Superior temporal gyrus (tissue), 1 donor: Measurements from ENCODE around the gene ART5.

ENCODE experiments used
- DNase-seq: peaks from one replicate; pipeline ENCODE4 v3.0.0-alpha.2; 2016; ENCODE audit errors: extremely low spot score

Gene ART5, protein sequence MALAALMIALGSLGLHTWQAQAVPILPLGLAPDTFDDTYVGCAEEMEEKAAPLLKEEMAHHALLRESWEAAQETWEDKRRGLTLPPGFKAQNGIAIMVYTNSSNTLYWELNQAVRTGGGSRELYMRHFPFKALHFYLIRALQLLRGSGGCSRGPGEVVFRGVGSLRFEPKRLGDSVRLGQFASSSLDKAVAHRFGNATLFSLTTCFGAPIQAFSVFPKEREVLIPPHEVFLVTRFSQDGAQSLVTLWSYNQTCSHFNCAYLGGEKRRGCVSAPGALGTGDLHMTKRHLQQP

DNA sequence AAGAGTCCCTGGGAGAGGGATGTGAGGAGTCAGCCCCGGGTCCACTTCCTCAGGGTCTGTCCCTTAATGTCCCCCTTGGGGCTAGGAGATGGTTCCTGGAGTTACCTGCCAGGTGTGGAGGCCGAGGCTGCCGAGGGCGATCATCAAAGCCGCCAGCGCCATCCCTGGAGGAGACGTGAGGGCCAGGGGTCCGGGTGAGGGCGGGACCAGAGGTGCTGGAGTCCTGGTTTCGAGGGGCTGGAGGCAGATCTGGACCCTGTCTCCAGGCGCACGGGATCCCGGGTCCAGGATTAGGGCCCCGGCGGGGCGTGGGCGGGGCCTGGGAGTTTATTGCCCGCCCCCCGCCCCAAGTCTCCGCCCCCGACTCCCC, at the start of gene ART5:
Gene ART5, minus strand, starts transcription at position 292 of the 370 bp plus-strand sequence. Its CDS starts 130 bp downstream, at position 162.
- no peak for DNase-seq

DNA sequence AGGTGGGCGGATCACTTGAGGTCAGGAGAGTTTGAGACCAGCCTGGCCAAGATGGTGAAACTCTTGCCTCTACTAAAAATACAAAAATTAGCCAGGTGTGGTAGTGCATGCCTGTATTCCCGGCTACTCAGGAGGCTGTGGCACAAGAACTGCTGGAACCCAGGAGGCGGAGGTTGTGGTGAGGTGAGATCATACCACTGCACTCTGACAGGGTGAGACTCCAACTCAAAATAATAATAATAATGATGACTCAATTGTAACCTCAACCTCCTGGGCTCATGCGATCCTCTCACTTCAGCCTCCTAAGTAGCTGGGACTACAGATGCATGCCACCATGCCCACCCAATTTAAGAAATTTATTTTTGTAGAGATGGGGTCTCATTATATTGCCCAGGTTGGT, 45.0 kb upstream of the ART5 start:
- DNase-seq = no peak

DNA sequence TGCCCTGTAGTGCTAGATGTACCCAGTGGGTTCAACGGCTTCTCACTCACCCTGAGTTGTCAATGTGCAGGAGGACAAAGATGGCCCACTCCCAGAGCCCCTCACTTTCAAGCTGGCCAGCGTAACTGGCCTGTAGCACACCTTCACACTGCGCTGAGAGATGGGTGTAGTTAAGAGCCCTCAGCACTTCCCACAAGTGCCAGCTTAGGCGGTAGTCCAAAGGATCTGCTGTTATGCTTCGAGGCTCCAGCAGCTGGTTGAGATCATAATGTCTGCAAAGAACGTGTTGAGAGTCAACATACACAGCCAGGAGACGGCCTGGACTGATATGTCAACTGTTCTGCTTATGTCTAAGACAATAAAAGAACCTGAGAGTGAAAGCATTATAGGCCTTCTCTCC, 44.1 kb upstream of the ART5 start:
- DNase-seq = no peak

DNA sequence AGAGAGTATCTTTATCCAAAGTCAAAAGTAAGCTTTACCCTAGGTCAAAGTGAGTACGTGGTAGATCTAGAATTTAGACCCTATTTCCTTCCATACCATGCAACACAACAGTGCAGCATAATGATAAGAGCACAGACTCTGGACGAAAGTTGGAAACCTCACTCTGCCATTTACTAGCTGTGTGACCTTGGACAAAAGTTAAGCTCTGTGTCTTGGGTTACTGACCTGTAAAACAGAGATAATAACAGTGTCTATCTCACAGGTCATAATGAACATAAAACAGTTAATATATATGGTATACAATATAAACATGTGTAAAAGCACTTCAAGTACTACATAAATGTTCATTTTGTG, 43.0 kb upstream of the ART5 start:
- DNase-seq = no peak

DNA sequence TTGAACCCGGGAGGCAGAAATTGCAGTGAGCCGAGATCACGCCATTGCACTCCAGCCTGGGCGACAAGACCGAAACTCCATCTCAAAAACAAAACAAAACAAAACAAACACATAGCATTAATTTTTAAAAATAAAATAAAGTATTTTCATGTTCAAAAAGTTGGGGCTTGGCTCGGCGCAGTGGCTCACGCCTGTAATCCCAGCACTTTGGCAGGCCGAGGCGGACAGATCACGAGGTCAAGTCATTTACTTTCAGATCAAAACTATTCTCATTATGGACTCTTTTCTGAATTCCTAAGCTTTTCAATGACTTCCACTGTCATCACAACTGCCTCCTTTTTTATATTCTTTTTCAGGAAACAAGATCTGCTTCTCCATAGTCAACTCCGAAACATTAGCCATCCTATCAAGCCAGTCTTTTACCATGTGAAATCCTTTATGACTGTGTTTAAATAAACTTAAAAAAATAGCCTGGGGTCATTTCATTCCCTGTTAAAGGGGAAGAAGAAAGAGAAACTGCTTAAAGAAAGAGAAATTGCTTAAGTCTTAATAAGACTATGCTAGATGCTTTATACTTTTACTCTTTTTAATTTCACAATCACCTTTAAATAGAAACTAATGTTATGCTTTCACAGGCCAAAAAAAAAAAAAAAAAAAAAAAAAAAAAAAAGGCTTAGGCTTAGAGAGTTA, 42.5 kb upstream of the ART5 start:
- DNase-seq = no peak

DNA sequence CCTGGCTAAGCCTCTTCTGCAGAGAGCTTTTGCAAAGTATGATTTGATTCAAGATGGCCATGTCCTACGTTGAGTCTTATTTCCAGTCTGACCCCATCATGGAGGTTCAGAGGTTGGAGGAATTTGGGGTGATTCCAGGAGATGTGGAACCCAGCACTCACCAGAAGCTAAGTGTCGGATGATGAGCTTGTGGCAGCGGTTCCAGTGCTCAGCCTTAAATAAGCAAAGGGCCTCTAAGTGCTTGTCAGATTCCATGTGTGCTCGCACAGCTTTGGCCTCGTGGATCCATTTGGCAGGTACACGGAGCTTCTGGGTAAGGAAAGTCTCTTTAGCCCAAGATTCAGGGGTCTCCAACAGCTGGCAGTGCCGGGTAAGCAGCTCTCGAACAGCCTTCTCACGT, 41.2 kb upstream of the ART5 start:
- no peak for DNase-seq

DNA sequence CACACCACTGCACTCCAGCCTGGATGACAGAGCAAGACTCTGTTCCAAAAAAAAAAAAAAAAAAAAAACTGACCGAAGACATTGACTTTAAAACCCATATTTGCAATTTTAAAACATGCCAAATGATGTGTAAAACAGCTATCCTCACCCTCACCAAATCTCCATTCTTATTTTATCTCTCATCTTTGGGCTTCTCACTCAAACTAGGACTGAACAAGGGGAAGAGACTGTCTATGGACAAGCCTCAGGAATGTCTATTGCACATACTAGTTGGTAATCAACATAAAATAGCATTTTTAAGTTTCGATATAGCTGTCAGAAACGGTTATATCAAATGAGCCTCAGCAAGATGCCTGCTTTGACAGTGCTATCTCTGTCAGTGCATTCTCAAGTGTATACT, 37.3 kb upstream of the ART5 start:
- no peak for DNase-seq

DNA sequence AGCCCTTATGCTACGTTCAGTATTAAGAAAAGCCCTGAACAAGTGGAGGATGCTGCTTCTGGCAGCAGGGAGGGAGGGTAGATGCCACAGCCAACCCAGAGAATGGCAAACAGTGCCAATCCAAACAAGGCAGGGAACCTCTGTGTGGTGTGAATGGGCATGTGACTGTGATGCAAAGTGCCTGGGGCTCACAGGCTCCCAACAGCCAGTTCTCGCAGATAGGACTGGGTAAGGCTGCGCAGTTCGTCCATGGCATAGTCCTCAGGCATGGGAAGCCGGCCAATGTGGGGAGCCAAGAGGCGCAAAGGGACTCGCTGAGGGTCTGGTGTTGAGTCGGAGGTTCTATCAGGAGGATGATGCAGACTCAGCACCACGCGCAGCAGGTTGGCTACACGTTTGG, 34.2 kb upstream of the ART5 start:
- no peak for DNase-seq

DNA sequence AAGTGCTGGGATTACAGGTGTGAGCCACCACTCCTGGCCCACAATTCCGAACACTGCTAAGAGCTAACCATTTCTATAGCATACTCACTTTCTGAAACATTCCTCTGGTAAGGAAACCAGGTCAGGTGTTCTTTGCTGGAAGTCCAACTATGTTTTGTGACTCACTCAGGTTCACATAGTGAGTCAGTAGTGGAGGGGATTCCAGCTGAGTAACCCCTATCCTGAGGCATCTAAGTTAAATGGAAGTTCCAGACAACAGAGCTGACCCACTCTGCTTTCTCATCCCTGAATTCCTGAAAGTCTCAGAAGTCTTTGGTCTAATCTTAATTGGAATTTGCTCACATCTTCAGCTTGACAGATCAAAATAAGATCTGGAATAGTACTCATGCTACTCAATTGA, 32.4 kb upstream of the ART5 start:
- DNase-seq = no peak

DNA sequence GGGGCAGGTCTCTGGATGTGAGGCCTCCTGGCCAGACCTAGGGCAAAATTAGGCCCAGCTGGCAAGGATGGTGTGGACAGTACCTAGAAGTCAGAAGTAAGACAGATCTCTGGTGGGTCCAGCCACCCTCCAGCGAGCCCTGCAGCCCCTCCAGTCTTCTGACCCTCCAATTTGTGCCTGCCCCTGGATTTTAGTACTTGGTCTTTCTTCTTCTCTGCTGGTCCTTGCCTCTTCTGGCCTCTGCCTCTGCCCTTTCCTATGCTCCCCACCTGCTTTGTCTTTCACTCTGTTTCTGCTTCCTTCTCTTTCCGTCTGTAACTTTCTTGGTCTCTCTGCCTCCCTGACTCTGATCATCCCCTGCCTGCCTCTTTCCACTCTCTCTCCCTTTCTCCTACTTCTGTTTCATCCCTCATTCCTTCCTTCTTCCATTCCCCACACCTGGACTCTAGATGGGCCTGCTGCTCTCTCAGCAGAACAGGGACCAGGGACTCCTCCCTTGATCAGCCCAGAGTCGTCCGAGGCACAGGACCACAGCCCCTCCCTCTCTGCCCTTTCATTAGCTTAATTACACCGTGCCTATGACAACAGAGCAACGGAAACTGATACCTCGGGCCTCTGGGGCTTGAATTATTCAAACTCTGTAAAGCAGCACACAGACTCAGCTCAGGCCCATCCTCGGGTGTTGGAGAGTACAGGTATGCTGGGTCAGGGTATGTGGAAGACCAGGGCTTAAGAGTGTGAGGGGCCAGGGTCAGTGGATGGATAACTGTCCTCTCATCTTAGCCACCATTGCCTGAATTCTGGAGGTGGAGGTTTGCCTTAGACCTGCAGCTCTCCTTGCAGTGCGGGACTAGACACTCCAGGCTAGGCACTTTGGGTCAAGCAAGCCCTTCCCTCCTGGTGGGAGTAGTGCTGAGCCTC, 29.8 kb upstream of the ART5 start, which contains the start of gene CHRNA10:
Gene CHRNA10, minus strand, starts transcription at position 51 of the 921 bp plus-strand sequence. CDS start 72 bp downstream, outside the sequence.
- no peak for DNase-seq

DNA sequence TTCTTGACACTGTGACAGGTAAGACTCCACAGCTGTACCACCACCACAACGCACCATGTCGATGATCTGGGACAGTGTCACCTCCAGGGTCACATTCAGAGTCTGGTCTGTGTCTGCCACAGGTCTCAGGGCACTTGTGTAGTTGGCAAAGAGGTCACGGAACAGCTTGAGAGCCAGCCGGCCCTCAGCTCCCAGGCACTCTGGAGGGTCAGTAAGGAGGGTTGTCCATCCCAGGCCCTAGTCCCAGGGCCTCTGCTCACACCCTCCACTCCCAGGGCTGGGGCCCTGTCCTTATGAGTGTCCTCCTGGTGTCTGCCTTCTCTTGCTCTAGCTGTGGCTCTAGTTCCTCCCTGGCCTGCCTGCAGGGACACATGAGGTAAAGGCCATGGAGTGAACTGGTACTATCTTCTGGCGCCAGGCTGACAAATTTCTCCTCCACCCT, 28.0 kb upstream of the ART5 start:
- DNase-seq = no peak

DNA sequence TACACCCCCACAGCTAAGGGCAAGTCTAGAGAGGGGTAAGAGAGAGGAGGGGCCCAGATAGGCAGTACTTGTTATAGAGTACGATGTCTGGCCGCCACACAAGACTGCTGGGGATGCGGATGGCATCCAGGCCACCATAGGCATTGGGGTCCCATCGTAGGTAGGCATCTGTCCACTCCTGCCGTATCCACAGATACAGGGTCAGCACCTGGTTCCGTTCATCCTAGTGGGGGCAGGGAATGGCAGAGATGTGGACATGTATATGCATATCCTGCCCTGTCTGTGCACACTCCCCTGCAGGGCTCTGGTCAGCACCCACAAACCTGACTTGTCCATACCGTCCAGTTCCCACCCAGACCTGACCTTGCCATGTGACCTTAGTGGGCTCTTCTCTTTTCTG, 27.3 kb upstream of the ART5 start:
- no peak for DNase-seq

DNA sequence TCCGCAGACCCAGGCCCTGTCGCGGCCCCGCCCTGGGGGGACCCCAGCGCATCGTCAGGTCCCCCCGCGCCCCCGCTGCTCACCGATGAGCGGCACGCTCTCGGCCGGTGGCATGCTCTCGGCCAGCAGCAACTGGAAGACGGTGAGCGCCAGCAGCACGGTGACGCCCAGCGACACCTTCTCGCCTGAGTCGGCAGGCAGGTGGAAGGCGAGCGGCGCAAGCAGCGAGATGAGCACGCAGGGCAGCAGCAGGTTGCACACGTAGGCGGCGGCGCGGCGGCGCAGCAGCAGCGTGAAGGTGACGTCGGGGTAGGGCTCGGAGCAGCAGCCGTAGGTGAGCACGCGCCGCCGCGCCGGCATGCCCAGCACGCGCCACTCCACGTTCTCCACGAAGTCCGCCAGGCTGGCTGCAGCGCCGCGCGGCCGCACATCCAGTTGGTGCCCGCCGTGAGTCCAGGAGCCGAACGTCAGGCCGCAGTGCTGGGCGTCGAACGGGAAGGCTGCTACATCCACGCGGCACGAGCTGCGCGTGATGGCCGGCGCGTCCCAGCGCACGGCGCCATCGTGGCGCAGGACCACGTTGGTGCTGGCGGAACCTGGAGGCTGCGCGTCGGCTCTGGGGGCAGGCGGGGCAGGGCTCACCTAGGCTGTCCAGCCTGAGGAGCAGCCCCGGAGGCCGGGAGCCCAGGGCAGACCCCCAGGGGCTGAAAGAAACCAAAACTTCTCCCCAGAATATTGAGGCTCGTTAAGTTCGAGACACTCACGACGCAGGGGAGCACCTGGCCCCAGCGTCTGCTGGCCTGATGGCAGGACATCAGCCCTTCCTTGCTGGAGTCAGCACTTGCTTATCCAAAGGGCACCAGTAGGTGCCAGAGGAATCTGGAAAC, 25.6 kb upstream of the ART5 start:
- DNase-seq = no peak

DNA sequence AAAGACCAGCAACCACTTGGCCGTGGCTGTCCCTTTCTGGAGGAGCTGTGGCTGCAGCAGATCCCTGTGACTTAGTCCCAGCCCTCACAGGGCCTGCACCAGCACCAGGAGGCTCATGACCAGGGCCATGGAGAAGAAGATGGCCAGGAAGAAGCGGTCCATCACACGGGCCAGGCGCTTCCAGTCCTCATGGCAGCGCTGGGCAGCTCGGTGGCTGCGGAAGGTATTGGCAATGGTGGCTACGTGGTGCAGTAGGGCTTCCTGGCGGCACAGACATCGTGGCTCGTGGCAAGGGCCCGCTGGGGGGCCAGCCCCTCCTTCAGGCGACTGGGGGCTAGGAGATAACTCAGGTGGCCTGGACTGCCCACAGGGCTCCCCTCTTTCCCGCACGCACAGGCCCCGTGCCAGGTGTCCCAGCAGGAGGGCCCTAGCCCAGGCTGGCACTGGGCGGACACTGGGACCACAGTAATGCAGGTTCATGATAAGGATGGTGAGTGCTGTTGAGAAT, 24.3 kb upstream of the ART5 start:
- DNase-seq = no peak

DNA sequence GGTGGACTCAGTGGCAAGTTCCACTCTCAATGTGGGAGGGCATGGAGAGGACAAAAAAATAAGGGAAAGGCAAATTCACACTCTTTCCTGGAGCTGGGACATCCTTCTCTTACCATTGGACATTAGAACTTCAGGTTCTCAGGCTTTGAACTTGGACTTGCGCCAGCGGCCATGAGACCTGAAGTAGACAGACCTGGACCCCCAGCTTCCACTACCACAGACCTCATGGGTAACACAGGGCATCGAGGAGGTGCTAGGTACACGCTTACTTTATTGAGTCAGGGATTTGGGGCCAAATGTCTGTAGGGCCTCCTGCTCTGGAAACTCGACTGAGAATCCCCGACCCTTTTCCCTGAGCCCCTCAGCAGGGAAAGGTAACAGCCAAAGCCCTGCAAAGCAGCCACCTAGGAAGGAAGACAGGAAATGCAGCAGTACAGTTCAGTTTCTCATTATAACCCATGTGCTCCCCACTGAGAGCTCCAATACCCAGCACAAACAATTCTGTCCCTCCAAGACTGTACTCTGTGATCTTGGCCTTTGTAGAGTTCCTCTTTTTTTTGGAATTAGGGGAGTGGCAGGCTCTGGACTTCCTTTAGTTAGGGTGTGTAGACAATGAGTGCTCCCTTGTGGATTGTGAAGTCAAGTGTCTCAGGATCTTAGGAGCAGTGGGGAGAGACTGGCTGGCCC, 23.7 kb upstream of the ART5 start:
- no peak for DNase-seq

DNA sequence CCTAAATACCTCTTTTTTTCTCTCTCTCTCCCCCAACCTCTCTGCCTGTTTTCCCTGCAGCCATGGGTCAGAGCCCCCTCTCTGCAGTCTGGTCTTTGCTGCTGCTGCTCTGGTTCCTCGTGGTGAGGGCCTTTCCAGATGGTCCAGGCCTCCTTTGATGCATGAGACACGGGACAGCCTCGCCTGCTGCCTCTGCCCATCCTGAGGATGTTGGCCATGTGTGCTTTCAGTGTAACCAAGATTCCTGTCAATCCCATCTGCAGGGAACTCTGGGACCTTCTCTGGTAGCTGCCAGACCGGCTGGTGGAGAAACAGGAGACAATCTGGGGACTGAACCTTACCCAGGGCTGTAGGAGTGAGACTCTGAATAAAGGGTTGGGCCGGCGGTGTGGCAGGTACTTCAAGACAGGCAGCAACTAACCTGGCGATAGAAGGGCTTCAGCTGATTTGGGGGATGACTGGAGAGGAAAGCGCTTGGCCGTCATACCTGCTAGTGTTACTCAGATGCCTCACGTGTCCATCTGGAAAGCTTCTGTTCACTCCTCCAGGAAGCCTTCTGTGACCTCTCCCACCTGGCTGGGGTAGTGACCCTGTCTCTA, 22.3 kb upstream of the ART5 start:
- DNase-seq = no peak

DNA sequence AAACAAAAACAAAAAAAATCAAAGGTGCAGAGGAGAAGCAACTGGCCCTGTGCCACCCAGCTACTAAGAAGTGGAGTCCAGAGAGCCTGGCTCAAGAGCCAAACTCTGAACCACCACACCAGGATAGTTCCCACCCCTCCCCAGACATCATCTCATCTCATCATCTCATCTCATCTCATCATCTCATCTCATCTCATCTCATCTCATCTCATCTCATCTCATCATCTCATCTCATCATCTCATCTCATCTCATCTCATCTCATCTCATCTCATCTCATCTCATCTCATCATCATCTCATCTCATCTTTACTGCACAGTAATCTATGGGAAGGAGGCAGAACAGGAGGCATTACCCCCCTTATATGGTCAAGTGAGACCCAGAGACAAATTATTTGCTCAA, 21.1 kb upstream of the ART5 start:
- no peak for DNase-seq

DNA sequence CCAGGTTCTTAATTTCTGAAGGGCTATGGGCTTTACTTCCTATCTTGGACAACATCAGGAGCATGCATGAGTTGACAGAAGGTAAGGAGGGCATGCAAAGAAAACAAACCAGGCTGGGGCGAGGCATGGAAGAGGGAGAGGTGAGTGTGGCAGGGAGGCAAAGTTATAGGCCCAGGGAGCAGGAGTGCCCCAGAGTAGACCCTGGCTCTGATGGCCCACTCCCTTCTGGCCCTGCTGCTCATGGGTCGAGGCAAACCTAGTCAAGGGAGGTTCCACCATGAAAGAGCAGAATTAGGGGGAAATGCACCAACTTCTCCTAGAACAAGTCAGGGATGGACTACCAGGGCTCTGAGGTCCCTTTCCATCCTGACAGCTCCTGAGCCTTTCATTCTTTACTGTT, 19.2 kb upstream of the ART5 start:
- DNase-seq = no peak

DNA sequence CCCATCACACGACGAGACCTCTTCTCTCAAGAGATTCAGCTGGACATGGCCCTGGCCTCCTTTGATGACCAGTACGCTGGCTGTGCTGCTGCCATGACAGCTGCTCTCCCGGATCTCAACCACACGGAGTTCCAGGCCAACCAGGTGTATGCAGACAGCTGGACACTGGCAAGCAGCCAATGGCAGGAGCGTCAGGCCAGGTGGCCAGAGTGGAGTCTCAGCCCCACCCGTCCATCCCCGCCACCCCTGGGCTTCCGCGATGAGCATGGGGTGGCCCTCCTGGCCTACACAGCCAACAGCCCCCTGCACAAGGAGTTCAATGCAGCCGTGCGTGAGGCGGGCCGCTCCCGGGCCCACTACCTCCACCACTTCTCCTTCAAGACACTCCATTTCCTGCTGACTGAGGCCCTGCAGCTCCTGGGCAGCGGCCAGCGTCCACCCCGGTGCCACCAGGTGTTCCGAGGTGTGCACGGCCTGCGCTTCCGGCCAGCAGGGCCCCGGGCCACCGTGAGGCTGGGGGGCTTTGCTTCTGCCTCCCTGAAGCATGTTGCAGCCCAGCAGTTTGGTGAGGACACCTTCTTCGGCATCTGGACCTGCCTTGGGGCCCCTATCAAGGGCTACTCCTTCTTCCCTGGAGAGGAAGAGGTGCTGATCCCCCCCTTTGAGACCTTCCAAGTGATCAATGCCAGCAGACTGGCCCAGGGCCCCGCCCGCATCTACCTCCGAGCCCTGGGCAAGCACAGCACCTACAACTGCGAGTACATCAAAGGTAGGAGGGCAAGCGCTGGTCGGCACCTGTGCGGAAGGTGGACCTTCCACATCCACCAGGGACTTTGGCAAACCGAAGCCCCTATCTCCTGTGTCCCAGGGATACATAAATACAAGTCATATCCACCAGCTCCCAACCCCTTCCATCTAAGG, 18.1 kb upstream of the ART5 start:
- DNase-seq = no peak
